ENCODE results near the gene SH3YL1. TPM values are rescaled to one million over a fixed set of nuclear protein-coding genes. Genes with fewer than 3 reads are reported as not detected.
A peak's percentile ranks its signal among the peaks of the same experiment; 100 is the strongest.

SH3YL1 gene
- total RNA-seq, 1 experiment from 2014 or later = 33.6 TPM

DNA sequence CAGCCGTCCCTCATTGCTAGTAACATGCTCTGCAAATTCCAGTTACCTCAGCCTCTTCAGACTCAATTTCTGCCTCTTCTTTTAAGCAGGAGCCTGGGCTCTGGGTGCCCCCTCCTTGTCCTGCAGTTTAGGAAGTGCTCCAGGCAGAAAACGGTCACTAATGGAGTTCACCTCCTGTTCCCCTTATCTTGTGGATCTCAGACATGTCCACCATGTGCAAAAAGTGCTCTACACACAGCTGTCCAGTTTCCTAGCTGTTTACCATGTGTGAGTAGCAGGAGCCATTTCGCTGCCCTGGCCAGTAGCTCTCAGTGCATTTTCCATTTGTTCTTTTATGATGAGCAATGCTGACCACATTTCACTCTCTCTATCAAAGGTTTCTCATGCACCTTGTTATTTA, 4.9 kb downstream of the SH3YL1 start:
- DNase-seq (ENCODE audit: low spot score) = no peak

DNA sequence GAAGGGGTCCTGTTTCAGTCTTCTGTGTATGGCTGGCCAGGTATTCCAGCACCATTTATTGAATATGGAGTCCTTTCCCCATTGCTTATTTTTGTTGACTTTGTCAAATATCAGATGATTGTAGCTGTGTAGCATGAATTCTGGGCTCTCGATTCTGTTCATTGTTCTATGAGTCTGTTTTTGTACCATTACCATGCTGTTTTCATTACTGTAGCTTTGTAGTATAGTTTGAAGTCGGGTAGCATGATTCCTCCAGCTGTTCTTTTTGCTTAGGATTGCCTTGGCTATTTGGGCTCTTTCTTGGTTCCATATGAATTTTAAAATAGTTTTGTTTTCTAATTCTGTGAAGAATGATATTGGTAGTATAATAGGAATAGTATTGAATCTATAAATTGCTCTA, 6.0 kb downstream of the SH3YL1 start:
- DNase-seq (ENCODE audit: low spot score) = no peak

DNA sequence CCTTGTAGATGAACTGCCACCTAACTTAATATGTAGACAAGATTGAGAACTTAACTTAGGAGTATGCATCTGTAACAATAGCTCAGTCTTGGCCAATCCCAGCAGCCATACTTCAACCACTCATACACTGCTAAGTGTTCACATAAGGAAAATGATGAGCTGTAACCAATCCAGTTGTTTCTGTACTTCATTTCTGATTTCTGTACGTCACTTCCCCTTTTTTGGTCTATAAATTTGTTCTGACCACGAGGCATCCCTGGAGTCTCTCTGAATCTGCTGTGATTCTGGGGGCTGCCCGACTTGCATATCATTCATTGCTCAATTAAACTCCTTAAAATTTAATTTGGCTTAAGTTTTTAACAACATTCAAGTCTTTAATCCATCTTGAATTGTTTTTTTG, 6.4 kb downstream of the SH3YL1 start:
- no peak for DNase-seq (ENCODE audit: low spot score)

DNA sequence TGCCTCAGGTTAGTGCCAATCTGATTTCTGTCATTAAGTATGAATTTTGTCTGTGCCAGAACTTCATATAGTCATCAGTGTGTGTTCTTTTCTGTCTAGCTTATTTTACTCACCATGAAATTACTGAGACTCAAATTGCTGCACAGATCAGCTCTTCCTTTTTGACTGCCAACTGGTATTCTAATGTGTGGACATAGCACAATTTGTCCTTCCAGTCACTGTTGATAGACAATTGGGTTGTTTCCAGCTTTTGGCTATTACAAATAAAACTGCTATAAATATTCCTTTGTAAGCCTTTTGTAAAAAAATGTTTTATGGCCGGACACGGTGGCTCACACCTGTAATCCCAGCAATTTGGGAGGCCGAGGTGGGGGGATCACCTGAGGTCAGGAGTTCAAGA, 7.7 kb downstream of the SH3YL1 start:
- no peak for DNase-seq (ENCODE audit: low spot score)

DNA sequence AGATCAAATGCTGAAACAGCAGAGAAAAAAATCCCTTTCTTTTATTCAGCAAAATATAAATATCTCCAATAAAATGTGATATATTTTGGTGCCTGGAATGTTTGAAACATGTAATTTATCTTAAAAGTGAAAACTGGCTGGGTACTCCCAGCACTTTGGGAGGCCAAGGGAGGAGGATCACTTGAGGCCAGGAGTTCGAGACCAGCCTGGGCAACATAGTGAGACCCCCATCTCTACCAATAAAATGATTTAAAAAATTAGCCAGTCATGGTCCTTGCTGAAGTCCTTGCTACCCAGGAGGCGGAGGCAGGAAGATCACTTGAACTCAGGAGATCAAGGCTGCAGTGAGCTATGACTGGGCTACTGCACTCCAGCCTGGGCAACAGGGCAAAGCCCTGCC, 8.6 kb downstream of the SH3YL1 start:
- no peak for DNase-seq (ENCODE audit: low spot score)

DNA sequence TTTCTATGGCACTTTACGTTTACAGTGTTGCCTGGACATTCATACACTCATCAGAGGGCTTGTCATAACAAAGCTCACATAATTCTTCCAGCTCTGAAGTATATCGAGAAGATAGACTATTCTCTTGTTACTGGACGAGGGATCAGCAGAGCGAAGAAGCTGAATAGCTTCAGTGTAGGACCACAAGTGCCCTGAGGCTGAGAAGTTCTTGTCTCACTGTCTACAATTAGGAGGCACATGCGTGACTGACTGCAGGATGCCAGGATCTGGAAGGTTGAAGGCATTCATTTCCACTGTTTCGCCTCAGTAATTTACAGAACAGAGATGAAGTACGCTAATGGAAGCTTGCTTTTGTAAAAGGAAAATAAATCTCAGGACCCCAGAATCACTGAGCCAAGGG, 9.6 kb downstream of the SH3YL1 start:
- no peak for DNase-seq (ENCODE audit: low spot score)

DNA sequence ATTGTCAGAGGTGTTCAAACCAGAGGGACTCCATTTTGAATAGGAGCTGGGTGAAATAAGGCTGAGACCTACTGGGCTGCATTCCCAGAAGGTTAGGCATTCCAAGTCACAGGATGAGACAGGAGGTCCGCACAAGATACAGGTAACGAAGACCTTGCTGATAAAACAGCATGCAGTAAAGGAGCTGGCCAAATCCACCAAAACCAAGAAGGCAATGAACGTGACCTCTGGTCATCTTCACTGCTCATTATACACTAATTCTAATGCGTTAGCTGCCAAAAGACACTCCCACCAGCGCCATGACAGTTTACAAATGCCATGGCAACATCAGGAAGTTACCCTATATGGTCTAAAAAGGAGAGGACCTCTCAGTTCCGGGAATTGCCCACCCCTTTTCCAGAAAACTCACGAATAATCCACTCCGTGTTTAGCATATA, 10.6 kb downstream of the SH3YL1 start:
- no peak for DNase-seq (ENCODE audit: low spot score)

DNA sequence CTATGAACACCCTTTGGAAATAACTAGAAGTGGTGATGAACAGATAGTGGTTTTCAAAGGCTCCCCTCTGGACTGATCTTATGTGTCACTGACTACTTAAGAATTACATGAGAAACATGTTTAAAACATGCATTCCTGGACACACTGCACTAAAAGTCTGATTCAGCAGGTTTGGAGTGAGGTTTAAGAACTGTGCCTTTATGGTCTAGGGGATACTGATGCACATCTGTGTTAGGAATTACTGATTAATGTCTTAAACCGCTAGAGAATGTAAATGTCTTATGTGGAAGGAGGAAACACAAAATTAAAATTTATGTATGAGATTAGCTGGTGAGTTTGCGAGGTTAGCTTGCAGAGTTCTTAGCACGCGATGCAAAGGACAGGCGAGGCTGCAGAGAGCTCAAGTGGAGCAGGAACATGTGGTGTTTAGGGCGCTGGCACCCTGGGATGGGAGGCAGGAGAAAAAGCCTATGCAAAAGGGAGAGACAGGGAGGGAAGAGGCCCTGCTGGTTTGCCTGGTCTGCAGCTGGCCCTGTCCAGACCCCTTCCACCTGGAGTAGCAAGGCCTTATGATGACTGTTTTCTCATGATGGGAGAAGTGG, 11.7 kb downstream of the SH3YL1 start:
- DNase-seq (ENCODE audit: low spot score) = no peak

DNA sequence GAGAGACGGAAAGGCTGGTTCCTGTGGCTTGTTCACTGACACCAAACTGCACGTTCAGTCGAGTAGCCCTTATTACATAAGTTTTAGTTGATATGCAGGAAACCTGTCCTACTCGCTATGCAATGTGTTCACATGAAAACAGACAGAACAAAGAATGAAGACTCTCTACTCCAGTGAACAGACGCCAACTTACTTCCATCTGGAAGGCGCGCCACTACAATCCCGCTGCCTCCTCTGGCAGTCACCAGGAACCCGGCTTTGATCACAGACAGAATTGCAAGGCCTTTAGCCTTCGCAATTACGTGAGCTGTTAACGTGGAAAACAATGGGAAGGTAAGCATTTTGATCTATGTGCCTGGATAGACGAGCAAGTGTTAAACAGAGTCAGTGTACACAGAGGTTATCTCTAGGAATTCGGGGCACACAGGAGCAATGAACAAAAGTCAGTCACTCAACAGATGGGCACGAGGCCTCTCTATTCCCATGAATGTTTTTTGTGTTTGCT, 14.2 kb downstream of the SH3YL1 start:
- no peak for DNase-seq (ENCODE audit: low spot score)

DNA sequence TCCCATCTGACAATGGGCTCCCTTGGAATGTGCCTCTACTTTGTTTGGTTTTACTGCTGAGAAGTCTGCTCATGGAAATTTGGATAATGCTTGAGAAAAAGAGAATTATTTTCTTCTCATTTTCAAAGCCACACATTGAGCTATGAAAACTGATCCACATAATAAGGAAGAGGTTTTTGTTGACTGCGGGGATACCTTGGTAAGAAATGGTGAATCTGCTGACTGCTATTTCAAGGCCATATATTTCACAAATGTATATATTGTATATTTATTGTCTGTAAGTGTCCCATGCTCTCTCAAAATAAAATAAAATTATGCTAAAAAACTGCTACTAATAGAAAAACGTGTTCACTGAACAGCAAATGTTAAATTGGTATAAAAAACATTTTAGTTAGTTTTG, 15.1 kb downstream of the SH3YL1 start:
- no peak for DNase-seq (ENCODE audit: low spot score)

DNA sequence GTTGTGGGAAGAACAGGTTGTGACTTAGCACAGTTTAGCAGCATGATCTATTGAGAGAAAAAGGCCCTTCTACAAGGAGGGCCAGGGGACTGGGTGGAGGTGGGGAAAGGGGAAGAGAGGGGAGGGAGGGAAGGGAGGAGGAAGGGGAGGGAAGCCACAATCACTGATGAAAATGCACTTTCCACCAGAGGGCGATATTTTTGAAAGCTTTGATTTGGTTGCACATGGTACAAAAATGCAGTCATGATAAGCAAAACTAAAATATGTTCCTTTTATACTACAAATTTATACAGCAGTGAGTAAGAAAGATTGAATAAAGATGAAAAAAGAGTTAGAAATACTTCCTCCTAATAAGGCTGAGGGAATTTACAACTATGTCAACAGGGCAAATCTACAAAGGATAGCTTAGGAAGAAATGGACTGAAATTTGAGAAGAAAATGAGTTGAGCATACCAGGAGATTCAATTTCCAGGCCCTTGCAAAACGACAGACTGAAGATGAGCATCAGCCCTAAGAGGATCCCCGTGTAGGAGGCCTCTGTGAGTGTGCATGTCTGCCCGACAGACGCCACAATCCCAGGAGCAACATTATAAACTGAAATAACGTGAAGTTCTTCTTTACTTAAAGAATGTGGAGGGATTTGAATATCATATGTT, 17.2 kb downstream of the SH3YL1 start:
- DNase-seq (ENCODE audit: low spot score) = peak; percentile 79

DNA sequence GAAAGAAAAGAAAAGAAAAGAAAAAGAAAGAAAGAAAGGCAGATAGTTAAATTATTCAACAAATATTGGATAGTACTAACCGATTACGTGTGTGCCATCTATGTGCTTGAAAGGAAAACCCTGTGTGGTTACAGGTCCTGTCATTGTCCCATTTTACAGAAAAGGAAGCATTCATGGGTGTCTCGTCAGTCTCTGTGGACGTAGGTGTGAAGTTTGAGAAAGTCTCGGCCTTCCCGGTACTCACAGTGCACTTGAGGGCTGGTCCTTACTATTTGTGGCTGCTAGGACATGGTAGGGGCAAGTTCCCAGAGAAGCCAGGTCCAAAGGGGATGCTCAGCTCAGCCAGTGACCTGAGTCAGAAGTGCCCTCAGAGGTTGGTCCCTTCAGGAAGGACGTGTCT, 19.3 kb downstream of the SH3YL1 start:
- DNase-seq (ENCODE audit: low spot score) = no peak

DNA sequence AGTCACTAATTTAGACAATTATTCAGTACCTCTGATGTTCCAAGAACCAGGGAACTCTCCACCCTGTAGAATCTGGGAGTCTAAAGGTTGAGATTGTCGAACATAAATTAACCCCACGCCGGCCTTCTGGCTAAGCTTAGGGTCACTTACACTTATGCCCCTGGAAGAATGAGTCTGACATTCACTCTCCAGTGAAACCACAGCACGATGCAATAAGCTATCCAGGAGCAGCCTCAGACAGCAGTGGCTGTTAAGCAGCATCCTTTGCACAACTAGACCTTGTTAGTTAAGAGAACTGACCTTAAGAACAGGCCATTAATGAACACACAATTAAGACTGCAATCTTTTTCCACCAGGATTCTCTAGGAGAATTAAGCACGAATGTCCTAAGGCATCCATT, 25.0 kb downstream of the SH3YL1 start:
- no peak for DNase-seq (ENCODE audit: low spot score)

DNA sequence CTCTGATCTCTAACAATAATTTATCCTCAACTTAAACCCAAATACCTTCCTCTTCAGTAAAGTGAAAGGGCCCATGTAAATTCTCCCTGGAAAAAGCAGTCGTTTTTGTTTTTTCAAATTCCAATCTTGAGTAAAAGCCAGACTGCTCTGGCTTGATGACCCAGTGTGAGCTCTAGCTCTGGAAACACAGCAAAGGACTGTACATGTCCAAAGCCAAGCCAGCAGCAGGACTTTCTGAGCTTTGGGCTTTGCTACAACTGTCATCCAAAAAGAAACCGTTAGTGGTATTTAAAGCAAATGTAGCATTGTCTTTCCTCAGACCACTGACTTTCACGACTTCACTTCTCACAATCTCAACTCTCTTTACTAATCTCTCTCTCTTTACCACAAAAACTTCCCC, 25.4 kb downstream of the SH3YL1 start:
- no peak for DNase-seq (ENCODE audit: low spot score)

DNA sequence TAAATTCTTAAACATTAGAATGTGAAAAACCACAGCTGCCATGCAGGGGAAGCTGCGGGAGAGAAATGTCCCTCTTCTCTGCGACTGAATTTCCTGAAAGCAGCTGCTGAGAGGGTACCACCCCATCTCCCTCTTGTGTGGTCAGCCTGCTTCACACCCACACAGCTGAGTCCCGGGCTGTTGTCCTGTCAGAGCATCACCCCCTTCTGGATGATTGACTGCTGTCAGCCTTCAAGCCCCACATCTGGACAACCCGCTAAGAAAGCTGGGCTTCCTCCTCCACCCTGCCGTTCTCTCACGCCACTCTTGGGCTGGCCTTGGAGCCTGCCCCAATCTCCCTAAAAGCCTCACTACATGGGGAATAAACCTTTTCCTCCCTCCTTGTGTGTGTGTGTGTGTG, 26.0 kb downstream of the SH3YL1 start:
- DNase-seq (ENCODE audit: low spot score) = no peak

DNA sequence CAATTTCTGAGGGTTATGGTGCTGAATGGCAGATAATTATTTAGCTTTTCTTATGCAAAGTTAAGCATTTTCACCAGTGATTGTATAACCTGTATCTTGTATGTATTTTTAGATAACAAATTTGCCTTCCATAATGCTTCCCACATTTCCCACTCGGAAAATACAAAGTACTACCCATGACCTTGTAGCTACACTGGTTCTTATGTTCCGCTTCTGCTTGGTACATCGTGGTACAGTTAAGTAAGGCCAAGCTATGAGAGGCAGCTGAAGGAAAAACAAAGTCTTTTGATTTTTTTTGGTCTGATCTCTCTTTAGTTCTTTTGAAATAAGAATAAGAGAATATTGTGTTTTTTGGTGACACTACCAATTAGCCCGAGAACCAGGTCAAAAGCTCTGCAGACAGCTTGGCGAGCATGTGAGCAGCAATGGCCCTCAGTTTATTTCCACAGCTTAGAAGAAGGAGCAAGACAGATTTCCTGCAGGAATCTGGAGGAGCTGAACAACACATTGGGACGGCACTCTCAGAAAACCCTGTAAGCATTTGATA, 26.8 kb downstream of the SH3YL1 start:
- no peak for DNase-seq (ENCODE audit: low spot score)

DNA sequence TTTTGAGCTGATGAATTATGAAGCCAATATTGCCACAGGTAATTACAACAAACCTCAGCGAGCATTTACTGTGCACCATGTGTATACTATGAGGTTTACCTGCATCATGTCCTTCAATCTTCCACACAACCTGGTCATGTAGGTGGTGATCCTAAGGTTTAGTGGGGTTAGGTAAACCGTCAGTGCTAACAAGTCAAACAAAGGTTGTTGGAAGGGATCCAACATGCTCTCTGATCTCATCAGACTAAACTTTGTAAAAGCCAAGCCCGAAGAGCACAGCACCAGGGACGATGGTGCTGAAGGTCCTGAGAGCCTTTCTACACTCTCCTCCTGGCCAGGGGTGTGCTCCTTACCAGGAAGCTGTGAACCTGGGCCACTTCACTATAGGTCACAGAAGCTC, 29.4 kb downstream of the SH3YL1 start:
- peak; percentile 3 for DNase-seq (ENCODE audit: low spot score)

DNA sequence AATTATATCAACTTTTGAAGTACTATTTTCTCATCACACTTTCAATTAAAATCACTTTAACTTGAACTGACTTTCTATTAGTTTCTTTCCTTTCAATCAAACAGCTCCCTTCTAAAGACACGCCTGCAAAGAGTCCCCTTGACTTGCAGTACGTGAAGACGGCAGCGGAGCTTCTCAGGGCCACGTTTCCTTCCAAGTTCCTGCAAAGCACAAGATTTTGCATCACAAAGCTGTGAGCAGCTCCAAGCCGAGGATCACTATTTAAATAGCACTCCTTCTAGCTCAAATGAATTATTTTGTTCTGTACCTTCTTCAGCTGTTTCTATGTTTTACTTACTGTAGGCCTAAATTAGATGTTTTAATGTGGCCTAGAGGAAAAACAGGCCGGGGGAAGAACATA, 30.8 kb downstream of the SH3YL1 start:
- DNase-seq (ENCODE audit: low spot score) = no peak

DNA sequence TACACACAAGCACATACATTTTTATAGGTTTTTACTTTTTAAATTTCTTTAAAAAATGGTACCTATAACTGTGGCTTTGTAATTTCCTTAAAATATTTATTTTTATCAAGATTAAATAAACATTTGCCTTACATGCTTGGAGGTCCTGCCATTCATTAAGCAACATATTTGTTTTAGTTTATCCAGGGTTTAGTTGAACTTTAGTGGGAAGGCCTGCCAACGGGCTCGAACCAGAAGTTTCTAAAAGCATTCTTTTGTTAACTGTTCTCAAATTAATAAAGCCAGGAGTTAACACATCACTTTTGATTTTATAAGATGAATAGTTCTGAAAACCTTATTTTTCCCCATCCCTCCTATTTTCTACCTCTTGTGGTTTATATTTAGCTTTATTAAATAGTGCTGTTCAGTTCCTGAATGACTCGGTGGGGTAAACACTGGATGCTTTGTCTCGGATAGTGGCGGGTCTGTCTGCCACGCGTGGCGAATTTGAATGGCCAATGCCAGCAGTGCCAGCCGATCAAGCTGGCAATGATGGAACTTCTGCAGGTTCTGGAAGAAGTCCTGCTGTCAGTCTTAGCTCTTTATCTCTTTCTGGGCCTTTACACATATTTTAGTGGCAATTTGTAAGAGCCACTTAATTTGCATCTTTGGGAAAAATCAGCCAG, 32.2 kb downstream of the SH3YL1 start:
- no peak for DNase-seq (ENCODE audit: low spot score)

DNA sequence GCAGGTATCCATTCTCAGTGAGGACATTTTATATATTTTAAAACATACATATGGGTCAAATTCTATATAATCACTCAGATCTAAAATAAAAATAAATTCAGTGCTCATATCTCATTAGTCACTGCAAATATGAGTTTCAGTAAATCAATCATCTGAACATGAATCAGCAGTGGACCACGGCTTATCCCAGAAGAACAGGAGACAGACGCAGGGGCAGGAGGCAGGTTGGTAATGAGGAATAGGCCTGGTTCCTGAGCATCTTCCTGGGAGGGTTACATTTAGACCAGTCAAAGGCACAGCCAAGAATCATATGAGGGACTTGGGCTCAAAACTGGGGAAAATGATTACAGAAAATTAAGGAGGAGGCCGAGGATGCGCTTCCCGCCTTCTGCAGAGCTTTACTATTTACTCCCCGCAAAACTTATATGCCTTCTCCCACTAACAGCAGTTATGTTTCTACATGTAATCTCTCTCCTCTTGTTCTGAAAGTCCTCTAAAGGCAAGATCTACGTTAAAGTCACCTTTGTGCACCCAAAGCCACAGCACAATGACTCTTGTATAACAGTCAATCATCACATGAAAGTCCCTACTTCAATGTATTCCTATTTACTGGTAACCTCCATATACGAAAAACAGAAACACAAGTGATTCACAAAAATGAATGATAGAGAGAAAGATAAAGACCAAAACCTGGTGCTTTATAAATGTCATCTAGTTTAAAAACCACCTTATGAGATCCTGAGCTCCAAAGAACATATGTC, 35.1 kb downstream of the SH3YL1 start:
- no peak for DNase-seq (ENCODE audit: low spot score)

DNA sequence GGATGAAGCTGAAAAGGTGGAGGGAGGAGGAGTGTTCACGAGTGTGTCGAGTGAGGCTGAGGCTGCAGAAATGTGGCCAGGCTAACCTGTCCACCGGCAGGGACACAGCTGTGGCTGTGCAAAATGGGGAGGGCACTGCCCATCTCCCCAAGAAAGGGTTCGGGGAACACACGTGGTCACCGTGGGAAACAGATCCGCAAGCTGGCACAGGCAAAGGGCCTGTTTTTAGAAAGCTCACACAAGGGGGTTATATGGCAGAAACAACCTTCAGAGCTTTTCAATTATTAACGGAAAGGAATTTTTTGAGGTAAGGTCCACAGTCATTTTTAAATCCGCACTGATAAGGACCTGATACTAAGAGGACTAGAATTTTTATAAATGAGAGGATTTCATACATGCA, 35.7 kb downstream of the SH3YL1 start:
- no peak for DNase-seq (ENCODE audit: low spot score)

Measured in HT-29 (cell line).